Upper lobe of left lung (tissue), 4 donors: ENCODE data around the gene SFXN4.

ENCODE experiments used
- CTCF ChIP-seq, 6 experiments: fragments of 450-650 bp in 4 of 6; fragments of 200-600 bp in 2 of 6; sonication (generic) in 2 of 6; IDR thresholded peaks; one replicate each; pipeline ENCODE4 v1.5.1; 2016 to 2019; ENCODE audit warnings: antibody characterized with exemption in 6 of 6
- POLR2AphosphoS5 ChIP-seq, 2 donors: sonication (generic); formaldehyde crosslinking; IDR thresholded peaks; one replicate each; pipeline ENCODE4 v1.5.1; 2017; ENCODE audit warnings: antibody characterized with exemption in 2 of 2

- TF ChIP-seq CTCF (IDR thresholded peaks at IDR 0.05) = no peak
- no peak for TF ChIP-seq POLR2AphosphoS5 (IDR thresholded peaks at IDR 0.05)
Measured at GRCh38 chr10:119174109-119174508, 8.6 kb upstream of the SFXN4 start.
